Muscle layer of colon (tissue), 2 donors: ENCODE measurements around the gene MPV17L2.

Experiments used
- H3K27ac ChIP-seq: one replicate; pipeline ENCODE4 v1.7.0; 2013; ENCODE audit warnings: low read depth, mild to moderate bottlenecking, low read length, moderate library complexity
- H3K27me3 ChIP-seq, 2 donors: one replicate each; pipeline ENCODE4 v1.7.0; 2013; ENCODE audit warnings: low read length in 2 of 2, mild to moderate bottlenecking in 2 of 2; ENCODE audit not compliant: insufficient read depth in 2 of 2, control insufficient read depth in 1 of 2
- H3K36me3 ChIP-seq: one replicate; pipeline ENCODE4 v1.7.0; 2013; ENCODE audit warnings: mild to moderate bottlenecking, low read length; ENCODE audit not compliant: insufficient read depth
- H3K4me1 ChIP-seq: one replicate; pipeline ENCODE4 v1.7.0; 2013; ENCODE audit warnings: mild to moderate bottlenecking, low read length; ENCODE audit not compliant: insufficient read depth
- H3K4me3 ChIP-seq, 2 donors: one replicate each; pipeline ENCODE4 v1.7.0; 2013; ENCODE audit warnings: low read length in 2 of 2, low read depth in 1 of 2, mild to moderate bottlenecking in 1 of 2, moderate library complexity in 1 of 2
- H3K9ac ChIP-seq: one replicate; pipeline ENCODE4 v1.7.0; 2013; ENCODE audit warnings: low read length
- H3K9me3 ChIP-seq: one replicate; pipeline ENCODE4 v1.7.0; 2013; ENCODE audit warnings: mild to moderate bottlenecking, low read length
- donor health status: abdominal sarcoma.
- donor health status: Adenocarcinoma of cecum.

MPV17L2 gene

GRCh38 chr19:18192673-18193387 lies at the start of gene MPV17L2:
Gene MPV17L2 (plus strand): TSS chr19:18193218. CDS start chr19:18193282, 64 bp downstream.
- Histone ChIP-seq H3K4me1 (peaks cover 23% of the 10 kb centered on the region), H3K27ac (peak within 1 kb of the TSS; percentile 97), H3K36me3 (peaks cover 7% of the 10 kb centered on the region), H3K9ac (peak within 1 kb of the TSS; percentile 90), H3K4me3 (peak within 1 kb of the TSS; percentile 88 to 98), H3K27me3 (no peaks in the 10 kb centered on the region), H3K9me3 (no peaks in the 10 kb centered on the region)

- no peaks in the 10 kb centered on the region for H3K4me1 ChIP-seq
- peaks cover 14% of the 10 kb centered on the region for H3K36me3 ChIP-seq
- no peak overlapping the region for H3K27ac ChIP-seq
- H3K9me3 ChIP-seq: no peaks in the 10 kb centered on the region
- no peaks in the 10 kb centered on the region for H3K27me3 ChIP-seq
- H3K9ac ChIP-seq: no peak overlapping the region
- H3K4me3 ChIP-seq: no peak overlapping the region
Observed at GRCh38 chr19:18143902-18144301, 49.1 kb upstream of the MPV17L2 start.

- peaks cover 14% of the 10 kb centered on the region for H3K36me3 ChIP-seq
- no peak overlapping the region for H3K9ac ChIP-seq
- H3K27me3 ChIP-seq: no peaks in the 10 kb centered on the region
- no peaks in the 10 kb centered on the region for H3K9me3 ChIP-seq
- no peak overlapping the region for H3K4me3 ChIP-seq
- no peaks in the 10 kb centered on the region for H3K4me1 ChIP-seq
- no peak overlapping the region for H3K27ac ChIP-seq
Observed at GRCh38 chr19:18144361-18144760, 48.7 kb upstream of the MPV17L2 start.

- H3K36me3 ChIP-seq: peaks cover 14% of the 10 kb centered on the region
- no peak overlapping the region for H3K4me3 ChIP-seq
- no peak overlapping the region for H3K27ac ChIP-seq
- H3K9me3 ChIP-seq: no peaks in the 10 kb centered on the region
- H3K4me1 ChIP-seq: no peaks in the 10 kb centered on the region
- no peaks in the 10 kb centered on the region for H3K27me3 ChIP-seq
- no peak overlapping the region for H3K9ac ChIP-seq
Observed at GRCh38 chr19:18144906-18145305, 48.1 kb upstream of the MPV17L2 start.

GRCh38 chr19:18145391-18145999 lies 47.5 kb upstream of the MPV17L2 start:
- Histone ChIP-seq H3K4me1 (no peaks in the 10 kb centered on the region), H3K9me3 (no peaks in the 10 kb centered on the region), H3K9ac (no peak overlapping the region), H3K27ac (no peak overlapping the region), H3K27me3 (no peaks in the 10 kb centered on the region), H3K36me3 (peaks cover 14% of the 10 kb centered on the region), H3K4me3 (no peak overlapping the region)

- Histone ChIP-seq H3K4me1 (peaks cover 7% of the 10 kb centered on the region), H3K27me3 (no peaks in the 10 kb centered on the region), H3K4me3 (no peak overlapping the region), H3K9ac (no peak overlapping the region), H3K36me3 (peaks cover 10% of the 10 kb centered on the region), H3K27ac (no peak overlapping the region), H3K9me3 (no peaks in the 10 kb centered on the region)
Observed at GRCh38 chr19:18147396-18147795, 45.6 kb upstream of the MPV17L2 start.

- Histone ChIP-seq H3K36me3 (no peaks in the 10 kb centered on the region), H3K9ac (no peak overlapping the region)
Observed at GRCh38 chr19:18149596-18149975, 43.4 kb upstream of the MPV17L2 start.

GRCh38 chr19:18150776-18151624 lies 42.0 kb upstream of the MPV17L2 start:
- Histone ChIP-seq H3K4me3 (no peak overlapping the region), H3K27me3 (no peaks in the 10 kb centered on the region), H3K4me1 (peaks cover 16% of the 10 kb centered on the region), H3K9ac (no peak overlapping the region), H3K36me3 (peaks cover under 1% of the 10 kb centered on the region), H3K9me3 (no peaks in the 10 kb centered on the region), H3K27ac (no peak overlapping the region)

More at GRCh38 chr19:18149596-18149975, 43.4 kb upstream of the MPV17L2 start:
- Histone ChIP-seq H3K27me3 (no peaks in the 10 kb centered on the region), H3K27ac (no peak overlapping the region), H3K4me3 (no peak overlapping the region), H3K4me1 (peaks cover 15% of the 10 kb centered on the region), H3K9me3 (no peaks in the 10 kb centered on the region)

- Histone ChIP-seq H3K4me3 (peak overlapping the region; percentile 46 to 74), H3K4me1 (peaks cover 28% of the 10 kb centered on the region), H3K27me3 (no peaks in the 10 kb centered on the region), H3K36me3 (peaks cover 5% of the 10 kb centered on the region), H3K9me3 (no peaks in the 10 kb centered on the region), H3K9ac (peak overlapping the region; percentile 93), H3K27ac (peak overlapping the region; percentile 96)
Observed at GRCh38 chr19:18152442-18152816, 40.6 kb upstream of the MPV17L2 start.

GRCh38 chr19:18152817-18153555 lies 40.0 kb upstream of the MPV17L2 start, which contains the start of gene PIK3R2:
Gene PIK3R2 (plus strand): TSS chr19:18153163. CDS start chr19:18155880, 2,717 bp downstream.
- Histone ChIP-seq H3K27ac (peak within 1 kb of the TSS; percentile 96), H3K4me3 (peak within 1 kb of the TSS; percentile 74 to 96), H3K9ac (peak within 1 kb of the TSS; percentile 93), H3K4me1 (peaks cover 34% of the 10 kb centered on the region), H3K9me3 (no peaks in the 10 kb centered on the region), H3K27me3 (no peaks in the 10 kb centered on the region), H3K36me3 (peaks cover 5% of the 10 kb centered on the region)
